Measurements from ENCODE around the gene DYSF.

DYSF gene

DNA sequence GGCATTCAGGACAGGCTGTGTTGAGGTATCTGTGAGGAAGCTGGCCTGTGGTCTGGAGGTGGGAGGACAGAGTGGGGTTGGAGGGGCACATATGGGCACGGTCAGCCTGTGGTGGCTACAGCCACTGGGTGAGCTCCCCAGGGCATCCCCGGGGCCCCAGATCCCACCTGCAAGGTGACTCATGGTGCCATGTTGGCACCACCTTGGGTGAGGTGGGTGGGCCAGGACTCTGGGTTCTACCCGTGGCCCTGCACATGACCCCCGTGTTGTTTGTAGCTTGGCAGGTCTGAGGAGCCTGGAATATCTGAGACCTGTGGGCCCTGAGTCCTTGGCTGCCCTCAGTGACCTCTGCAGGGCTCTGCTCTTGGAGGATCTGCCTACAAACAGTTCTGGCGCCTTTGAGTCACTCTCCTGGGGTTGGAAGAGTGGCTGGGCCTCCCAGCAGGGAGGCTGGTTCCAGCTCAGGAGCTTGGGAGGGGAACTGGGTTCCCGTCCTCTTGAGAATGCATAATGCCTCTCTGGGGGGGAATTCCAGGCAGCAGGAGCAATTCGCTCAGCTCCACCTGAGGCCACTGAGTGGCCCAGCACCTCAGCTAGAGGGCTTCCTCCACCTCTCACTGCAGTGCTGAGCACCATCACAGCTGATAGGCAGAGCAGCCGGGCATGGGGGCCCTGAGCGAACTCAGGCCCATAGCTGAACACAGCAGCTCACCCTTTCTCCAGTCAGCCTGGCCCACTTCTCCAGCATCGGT lies 105.1 kb downstream of the DYSF start:
- no peak overlapping the region for H3K4me3 ChIP-seq (ENCODE audit: low read depth, low read length)

DNA sequence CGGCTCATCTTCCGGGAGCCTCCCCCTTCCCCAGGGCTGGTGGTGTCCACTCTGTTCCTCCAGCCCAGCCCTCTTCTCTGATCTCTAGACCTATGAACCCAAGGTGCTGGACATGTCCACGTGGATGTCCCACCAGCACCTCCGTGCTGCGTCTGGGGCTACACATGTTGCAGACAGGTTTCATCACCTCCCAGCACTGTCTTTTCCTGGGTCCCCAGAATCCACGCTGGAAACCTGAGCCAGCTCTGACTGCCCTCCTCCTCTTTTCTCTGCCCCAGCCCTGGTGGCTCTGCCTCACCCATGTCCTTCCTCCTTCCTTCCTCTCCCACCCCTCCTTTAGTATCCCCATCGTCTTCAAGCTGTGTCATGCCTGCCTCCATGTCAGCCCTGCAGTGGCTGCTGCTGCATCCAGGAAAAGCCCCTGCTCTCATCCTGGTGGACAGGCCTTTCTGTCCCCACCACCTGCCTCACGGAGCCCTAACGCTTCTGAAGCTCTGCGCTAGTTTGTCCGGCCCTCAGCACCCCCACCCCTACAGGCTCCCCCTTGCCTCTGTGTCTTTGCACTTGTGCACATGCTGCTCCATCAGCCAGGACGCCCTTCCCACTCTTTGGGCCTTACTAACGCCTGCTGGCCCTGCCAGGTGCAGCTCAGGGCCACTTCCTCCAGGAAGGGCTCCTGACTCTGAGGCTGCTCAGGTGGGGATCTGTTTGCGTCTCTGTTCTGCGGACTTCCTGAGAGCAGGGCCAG lies 105.9 kb downstream of the DYSF start:
- TF ChIP-seq, protein P1, sequence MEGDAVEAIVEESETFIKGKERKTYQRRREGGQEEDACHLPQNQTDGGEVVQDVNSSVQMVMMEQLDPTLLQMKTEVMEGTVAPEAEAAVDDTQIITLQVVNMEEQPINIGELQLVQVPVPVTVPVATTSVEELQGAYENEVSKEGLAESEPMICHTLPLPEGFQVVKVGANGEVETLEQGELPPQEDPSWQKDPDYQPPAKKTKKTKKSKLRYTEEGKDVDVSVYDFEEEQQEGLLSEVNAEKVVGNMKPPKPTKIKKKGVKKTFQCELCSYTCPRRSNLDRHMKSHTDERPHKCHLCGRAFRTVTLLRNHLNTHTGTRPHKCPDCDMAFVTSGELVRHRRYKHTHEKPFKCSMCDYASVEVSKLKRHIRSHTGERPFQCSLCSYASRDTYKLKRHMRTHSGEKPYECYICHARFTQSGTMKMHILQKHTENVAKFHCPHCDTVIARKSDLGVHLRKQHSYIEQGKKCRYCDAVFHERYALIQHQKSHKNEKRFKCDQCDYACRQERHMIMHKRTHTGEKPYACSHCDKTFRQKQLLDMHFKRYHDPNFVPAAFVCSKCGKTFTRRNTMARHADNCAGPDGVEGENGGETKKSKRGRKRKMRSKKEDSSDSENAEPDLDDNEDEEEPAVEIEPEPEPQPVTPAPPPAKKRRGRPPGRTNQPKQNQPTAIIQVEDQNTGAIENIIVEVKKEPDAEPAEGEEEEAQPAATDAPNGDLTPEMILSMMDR (IDR thresholded peaks at IDR 0.05; ENCODE audit: low read depth, low read length): no peak
- H3K4me3 ChIP-seq (ENCODE audit: low read depth, low read length): no peak overlapping the region

More for the DNA sequence above, 105.1 kb downstream of the DYSF start:
- TF ChIP-seq, protein P1 (IDR thresholded peaks at IDR 0.05; ENCODE audit: low read depth, low read length): no peak

DNA sequence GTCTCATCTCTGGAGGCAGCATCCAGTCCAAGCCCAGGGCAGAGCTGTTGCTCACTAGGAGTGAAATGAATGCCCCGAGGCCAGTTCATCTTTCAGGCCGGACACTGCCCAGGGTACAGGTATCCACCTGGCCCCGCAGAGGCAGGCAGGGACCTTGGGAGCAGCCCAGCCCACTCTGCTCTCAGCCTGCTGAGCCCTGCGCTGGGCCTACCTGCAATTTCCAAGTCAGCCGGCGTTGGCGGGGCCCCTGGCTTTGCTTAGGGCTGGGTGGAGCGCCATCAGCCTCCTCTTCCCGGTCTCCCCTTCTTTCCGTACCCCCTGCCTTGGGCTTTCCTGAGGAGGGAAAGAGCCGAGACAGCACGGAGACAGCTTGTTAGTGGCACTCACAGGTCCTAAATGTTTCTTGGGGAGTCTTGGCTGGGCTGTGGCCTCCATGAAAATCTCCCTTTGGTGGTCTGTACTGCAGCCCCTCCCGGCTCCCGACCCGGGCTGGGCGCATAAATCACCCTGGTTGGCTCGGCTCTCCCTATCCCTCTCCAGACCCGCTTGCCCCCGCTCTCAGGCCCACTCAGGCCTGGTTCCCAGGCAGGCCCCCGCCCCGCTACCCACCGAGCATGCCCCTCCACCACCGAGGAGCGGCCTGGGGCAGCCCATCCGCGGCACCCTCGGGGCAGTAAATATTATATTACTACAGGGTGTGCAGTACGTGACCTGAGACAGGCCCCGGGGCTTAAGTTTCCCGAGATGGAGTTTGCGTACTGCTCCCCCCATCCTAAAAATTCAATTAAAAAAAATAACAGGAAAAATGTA lies 106.7 kb downstream of the DYSF start:
- TF ChIP-seq, protein P1 (IDR thresholded peaks at IDR 0.05; ENCODE audit: low read depth, low read length): no peak
- H3K4me3 ChIP-seq (ENCODE audit: low read depth, low read length): no peak overlapping the region

DNA sequence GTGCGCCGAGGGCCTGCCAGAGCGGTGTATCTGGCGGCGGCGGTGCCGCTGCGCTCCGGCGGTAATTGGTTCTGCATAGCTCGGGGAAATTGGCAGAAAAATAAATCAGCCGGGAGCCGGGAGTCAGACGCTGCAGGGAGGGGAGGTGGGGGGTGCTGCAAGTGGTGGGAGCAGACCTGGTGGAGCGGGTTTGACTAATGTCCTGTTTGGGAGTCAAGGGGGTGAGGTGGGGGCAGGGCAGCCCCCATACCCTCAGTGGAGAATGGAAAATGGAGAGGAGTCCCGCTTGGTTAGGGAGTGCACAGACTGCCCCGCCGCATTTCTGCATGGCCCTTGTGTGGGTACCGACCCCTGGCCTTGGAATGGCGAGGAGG lies 107.3 kb downstream of the DYSF start:
- TF ChIP-seq, protein P1 (IDR thresholded peaks at IDR 0.05; ENCODE audit: low read depth, low read length): no peak
- no peak overlapping the region for H3K4me3 ChIP-seq (ENCODE audit: low read depth, low read length)

DNA sequence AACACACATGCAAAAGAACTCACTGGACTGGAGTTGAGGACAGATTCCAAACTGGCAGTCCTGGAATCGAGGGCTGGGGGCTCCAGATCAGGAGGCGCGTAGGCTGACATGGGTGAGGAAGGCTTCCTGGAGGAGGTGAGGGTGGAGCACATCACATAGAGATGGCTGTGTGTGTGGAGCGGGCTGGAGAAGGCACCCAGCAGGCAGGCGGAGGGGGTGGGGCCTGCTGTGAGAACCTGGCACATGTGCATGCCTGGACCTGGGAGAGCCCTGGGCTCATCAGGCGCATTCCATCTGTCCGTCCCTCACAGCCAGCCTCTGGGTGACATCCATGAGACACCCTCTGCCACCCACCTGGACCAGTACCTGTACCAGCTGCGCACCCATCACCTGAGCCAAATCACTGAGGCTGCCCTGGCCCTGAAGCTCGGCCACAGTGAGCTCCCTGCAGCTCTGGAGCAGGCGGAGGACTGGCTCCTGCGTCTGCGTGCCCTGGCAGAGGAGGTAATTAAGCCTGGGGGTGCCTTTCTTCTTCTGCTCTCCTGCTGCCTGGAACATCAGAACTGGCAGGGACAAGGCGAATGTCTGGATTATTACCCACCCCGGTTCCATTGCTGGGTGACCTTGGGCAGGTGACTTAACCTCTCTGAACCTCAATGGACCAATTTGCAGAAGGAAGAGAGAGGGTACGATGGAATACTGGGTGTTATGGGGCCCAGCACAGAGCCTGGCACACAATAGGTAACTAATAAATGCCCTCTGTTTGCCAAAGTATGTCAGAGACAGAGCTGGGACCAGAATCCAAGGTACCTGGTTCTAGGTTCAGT lies 108.3 kb downstream of the DYSF start:
- TF ChIP-seq, protein P1 (IDR thresholded peaks at IDR 0.05; ENCODE audit: low read depth, low read length): no peak

DNA sequence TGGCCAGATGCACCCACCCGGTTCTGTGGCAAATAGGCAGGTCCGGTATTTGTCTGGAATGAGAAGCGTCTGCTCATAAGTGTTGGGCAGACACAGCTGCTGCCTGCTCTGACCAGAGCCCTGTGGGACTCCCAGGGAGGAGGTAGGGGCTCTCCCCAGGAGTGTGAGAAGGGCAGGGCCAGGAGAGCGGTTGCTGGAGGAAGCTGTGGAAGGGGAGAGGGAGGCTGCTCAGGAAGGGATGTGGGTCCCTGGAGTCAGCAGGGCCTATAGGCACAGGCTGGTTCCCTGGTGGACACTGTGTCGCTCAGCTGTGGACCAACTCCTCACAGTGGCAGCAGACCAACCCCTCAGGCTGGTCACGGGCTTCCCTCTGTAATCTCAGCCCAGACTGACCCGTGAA lies 109.2 kb downstream of the DYSF start:
- no peak overlapping the region for H3K4me3 ChIP-seq (ENCODE audit: low read depth, low read length)

More for the DNA sequence above, 108.3 kb downstream of the DYSF start:
- H3K4me3 ChIP-seq (ENCODE audit: low read depth, low read length): no peak overlapping the region

More for the DNA sequence above, 109.2 kb downstream of the DYSF start:
- TF ChIP-seq, protein P1 (IDR thresholded peaks at IDR 0.05; ENCODE audit: low read depth, low read length): no peak

All from WI38 (cell line).